Right ventricle myocardium superior (tissue), 1 donor: ENCODE data around the gene TOR4A. TPM values are rescaled to one million over a fixed set of nuclear protein-coding genes. Genes with fewer than 3 reads are reported as not detected.

Source experiments
- ATAC-seq: fragments of 200-7000 bp; cut with Tn5 transposase; one replicate; pipeline ENCODE4 v1.9.1; 2020; ENCODE audit warnings: mild to moderate bottlenecking; ENCODE audit not compliant: poor library complexity
- DNase-seq: peaks from one replicate; pipeline ENCODE4 v3.0.0-alpha.2; 2020
- intact Hi-C: fragments of 100-400 bp; cut with DNase I; formaldehyde crosslinking; loops from one replicate; pipeline ENCODE4 v1.11.2; 2022
- total RNA-seq: library from RNA; stranded (reverse); fragmentation: NEBNext Ultra II Directional; extraction: Animal tissue kit (Norgen Biotek cat#: 25700); gene quantifications from one replicate; pipeline ENCODE4 v1.2.1, GENCODE V29; 2021
- donor health status: DM: no; HTN: yes; CAD: no; lungs with severe emphysema.

The TOR4A gene
- total RNA-seq, 1 donor from 2014 or later = 16.6 TPM

GRCh38 chr9:137279741-137280473 is 2.4 kb downstream of the TOR4A start:
- DNase-seq (no peak), ATAC-seq (no peak)
- intact Hi-C loops = no loop called here

- peak; percentile 19 for ATAC-seq
- DNase-seq = no peak
- intact Hi-C loops = no loop called here
Observed at GRCh38 chr9:137280474-137281344, 3.2 kb downstream of the TOR4A start.

- no peak for DNase-seq
- intact Hi-C loops = no loop called here
- ATAC-seq = no peak
Observed at GRCh38 chr9:137281345-137282116, 4.0 kb downstream of the TOR4A start.

GRCh38 chr9:137286975-137287383 is 9.5 kb downstream of the TOR4A start:
- DNase-seq = no peak
- intact Hi-C loops = no loop called here
- ATAC-seq = peak; percentile 84

- no peak for DNase-seq
- intact Hi-C loops = loop anchor here (10.0 kb wide), 2 partner anchors 152 to 232 kb away; partner anchors contain the start of gene ENTPD8
- no peak for ATAC-seq
Observed at GRCh38 chr9:137293094-137293481, 15.6 kb downstream of the TOR4A start.

- no peak for DNase-seq
- ATAC-seq = no peak
- intact Hi-C loops = loop anchor here (10.0 kb wide), 2 partner anchors 151 to 231 kb away; partner anchors contain the start of gene ENTPD8
Observed at GRCh38 chr9:137293482-137294090, 16.1 kb downstream of the TOR4A start.

- intact Hi-C loops = loop anchor here (10.0 kb wide), 2 partner anchors 151 to 231 kb away; partner anchors contain the start of gene ENTPD8
- ATAC-seq = peak; percentile 38
- DNase-seq = no peak
Observed at GRCh38 chr9:137294091-137294680, 16.7 kb downstream of the TOR4A start.

DNA sequence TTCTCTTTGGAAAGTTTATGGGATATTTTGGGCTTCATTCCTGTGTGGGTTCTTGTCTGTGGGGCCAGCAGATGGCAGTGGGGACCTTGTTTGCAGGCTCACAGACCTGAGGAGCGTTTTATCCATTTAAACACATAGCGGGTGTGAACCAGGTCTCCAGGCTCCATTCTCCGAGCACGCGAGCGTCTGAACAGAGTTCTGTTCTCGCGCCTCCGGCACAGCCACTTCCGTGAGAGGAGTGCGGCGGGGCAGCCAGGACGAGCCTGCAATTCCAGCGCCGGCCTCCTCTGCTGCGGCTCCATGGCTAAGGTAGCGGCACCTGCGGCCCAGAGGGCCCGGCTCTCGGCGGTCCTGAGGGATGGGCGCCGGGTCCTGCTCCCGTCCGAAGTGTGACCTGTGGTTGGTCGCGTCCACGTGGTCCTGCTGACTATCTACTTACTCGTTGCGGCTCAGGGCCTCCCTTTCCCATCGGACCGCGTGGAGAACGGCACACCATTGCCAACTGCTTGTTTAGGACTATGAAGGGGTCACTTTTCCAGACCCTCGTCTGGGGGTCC is 17.2 kb downstream of the TOR4A start:
- peak; percentile 18 for ATAC-seq
- intact Hi-C loops = loop anchor here (5.0 to 10.0 kb wide), 3 partner anchors 113 to 230 kb away; partner anchors contain the start of gene ENTPD8
- DNase-seq = no peak

- DNase-seq (no peak), ATAC-seq (peak; percentile 68)
- intact Hi-C loops = loop anchor here (5.0 to 10.0 kb wide), 3 partner anchors 112 to 229 kb away; partner anchors contain the start of gene ENTPD8
Observed at GRCh38 chr9:137295238-137295811, 17.8 kb downstream of the TOR4A start.

DNA sequence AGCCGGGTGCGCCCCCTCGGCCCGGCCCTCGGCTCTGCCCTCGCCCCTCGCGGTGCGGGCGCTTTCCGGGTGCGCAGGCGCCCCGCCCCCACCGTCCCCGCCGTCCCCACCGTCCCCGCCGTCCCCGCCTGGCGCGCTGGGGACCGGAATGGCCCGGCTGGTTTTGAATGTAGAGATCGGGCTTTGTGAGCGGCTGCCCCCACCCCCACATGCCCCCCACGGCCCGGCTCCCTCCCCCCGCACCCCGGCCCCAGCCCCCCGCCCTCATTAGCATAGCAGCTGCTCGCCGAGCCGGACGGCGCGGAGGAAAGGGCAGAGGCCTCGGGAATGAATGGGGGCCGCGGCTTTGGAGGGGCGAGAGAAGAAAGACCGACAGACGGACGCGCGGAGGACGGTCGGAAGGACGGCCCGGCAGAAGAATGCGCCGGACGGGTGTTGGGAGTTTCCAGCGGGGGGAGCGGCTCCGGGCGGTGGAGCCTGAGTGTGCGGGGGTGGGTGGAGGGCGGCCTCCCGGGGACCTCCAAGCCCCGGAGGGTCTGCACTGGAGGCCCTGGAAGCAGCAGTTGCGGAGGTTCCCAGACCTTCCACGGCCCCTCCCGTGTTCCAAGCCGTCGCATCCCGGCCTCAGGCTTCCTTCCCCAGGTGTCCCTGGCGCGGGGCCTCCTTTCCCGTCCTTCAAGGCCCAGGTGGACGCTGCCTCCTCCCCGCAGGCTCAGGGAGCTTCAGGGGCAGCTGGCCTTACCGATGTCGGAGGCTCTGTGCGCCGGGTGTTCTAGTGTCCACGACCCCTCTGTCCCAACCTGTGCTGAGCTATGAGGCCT is 18.5 kb downstream of the TOR4A start:
- intact Hi-C loops = loop anchor here (5.0 to 10.0 kb wide), 3 partner anchors 111 to 229 kb away; partner anchors contain the start of gene ENTPD8
- ATAC-seq = no peak
- no peak for DNase-seq

- DNase-seq (peak; percentile 80), ATAC-seq (peak; percentile 27)
- intact Hi-C loops = loop anchor here (5.0 to 10.0 kb wide), 3 partner anchors 110 to 228 kb away; partner anchors contain the start of gene ENTPD8
Observed at GRCh38 chr9:137296670-137297664, 19.4 kb downstream of the TOR4A start.

- ATAC-seq = no peak
- no peak for DNase-seq
- intact Hi-C loops = loop anchor here (5.0 to 10.0 kb wide), 3 partner anchors 109 to 227 kb away; partner anchors contain the start of gene ENTPD8
Observed at GRCh38 chr9:137297966-137298365, 20.4 kb downstream of the TOR4A start.

- DNase-seq = peak; percentile 62
- ATAC-seq = no peak
Observed at GRCh38 chr9:137298401-137299202, 21.1 kb downstream of the TOR4A start.

DNA sequence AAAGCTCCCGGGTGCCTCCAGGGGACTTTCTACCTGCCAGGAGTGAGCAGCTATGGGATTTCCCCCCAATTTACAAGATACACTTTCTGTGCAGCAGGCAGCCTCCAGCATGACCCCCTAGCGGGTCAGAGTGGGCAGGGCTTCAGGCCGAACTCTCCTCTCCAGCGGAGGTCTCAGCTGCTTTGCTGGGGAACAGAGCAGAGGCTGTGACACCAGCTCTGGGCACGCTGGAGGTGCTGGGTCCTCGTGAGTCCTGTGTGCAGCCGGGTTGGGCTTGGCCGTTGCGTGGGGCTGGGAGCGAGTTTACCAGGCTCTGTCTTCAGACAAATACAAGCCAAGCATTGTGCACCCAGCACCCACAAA is 21.7 kb downstream of the TOR4A start:
- ATAC-seq (no peak), DNase-seq (peak; percentile 37)
- intact Hi-C loops = loop anchor here (5.0 to 10.0 kb wide), 3 partner anchors 108 to 226 kb away; partner anchors contain the start of gene ENTPD8

More at GRCh38 chr9:137298401-137299202, 21.1 kb downstream of the TOR4A start:
- intact Hi-C loops = loop anchor here (5.0 to 10.0 kb wide), 3 partner anchors 109 to 226 kb away; partner anchors contain the start of gene ENTPD8
